ENCODE measurements around the gene TRMT5. TPM values are rescaled to one million over a fixed set of nuclear protein-coding genes. Genes with fewer than 3 reads are reported as not detected.

Gene TRMT5, protein sequence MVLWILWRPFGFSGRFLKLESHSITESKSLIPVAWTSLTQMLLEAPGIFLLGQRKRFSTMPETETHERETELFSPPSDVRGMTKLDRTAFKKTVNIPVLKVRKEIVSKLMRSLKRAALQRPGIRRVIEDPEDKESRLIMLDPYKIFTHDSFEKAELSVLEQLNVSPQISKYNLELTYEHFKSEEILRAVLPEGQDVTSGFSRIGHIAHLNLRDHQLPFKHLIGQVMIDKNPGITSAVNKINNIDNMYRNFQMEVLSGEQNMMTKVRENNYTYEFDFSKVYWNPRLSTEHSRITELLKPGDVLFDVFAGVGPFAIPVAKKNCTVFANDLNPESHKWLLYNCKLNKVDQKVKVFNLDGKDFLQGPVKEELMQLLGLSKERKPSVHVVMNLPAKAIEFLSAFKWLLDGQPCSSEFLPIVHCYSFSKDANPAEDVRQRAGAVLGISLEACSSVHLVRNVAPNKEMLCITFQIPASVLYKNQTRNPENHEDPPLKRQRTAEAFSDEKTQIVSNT
- 9.7 and 9.8 TPM in 2 replicates for total RNA-seq

DNA sequence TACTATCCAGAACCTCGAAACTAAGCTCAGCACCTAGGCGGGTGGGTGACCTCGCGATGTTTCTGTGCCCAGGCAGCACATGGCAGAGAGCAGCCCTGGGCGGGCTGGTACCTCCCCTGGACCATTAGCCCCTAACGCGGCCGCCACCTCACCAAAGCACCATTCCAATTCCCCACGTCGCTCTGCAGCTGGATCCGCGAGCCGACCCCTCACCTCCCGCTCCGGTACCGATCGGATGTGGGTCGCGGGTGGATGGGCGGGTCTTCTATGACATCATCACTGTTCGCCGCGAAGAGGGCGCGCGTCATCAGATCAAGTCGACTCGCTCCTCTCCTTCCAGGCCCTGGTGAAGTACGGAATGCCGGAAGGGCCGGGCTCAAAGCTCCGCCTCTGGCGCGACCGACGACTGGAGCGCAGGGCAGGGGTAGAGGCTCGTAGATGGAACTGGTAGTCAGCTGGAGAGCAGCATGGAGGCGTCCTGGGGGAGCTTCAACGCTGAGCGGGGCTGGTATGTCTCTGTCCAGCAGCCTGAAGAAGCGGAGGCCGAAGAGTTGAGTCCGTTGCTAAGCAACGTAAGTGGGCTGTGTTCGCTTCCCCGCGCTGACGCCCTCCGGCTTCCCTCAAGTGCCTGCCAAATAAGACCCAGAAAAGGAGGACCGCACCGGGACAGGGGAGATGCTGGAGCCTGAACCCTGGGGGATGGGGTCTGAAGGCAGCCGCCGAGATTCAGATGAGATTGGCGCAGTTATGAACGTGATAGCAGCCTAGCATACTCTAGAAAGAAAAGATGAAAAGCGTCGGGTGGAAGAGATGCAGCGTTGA lies at the start of gene TRMT5, which contains the start of gene SLC38A6:
TSS of gene TRMT5 (minus strand) at position 269 of the 822 bp plus-strand sequence. CDS start at position 163, 106 bp downstream.
TSS of gene SLC38A6 (plus strand) at position 435 of the 822 bp plus-strand sequence. CDS start at position 468, 33 bp downstream.

Other genes starting within 250 kb of the TRMT5 start
- gene MNAT1, start 246.3 kb downstream of the TRMT5 start, total RNA-seq: 31.9 and 38.9 TPM in 2 replicates
- gene SLC38A6, start 166 bp upstream of the TRMT5 start, total RNA-seq: 14.1 and 18.3 TPM in 2 replicates